ENCODE results near the gene ING5.

ING5 gene

GRCh38 chr2:241748468-241749256 lies 46.8 kb downstream of the ING5 start:
- H3K27ac ChIP-seq (ENCODE audit: low read depth, low read length) = no peak overlapping the region
- no peaks in the 10 kb centered on the region for H3K4me1 ChIP-seq (ENCODE audit: control insufficient read depth, low read depth, low read length)
- WGBS (ENCODE audit: extremely low coverage, insufficient coverage, low lambda C conversion rate) = no CpG with 5 or more reads among the region's 32 CpGs
- H3K4ac ChIP-seq (ENCODE audit: low read depth, low read length) = no peak overlapping the region
- H3K4me3 ChIP-seq (ENCODE audit: low read length) = no peak overlapping the region
- no peaks in the 10 kb centered on the region for H3K36me3 ChIP-seq (ENCODE audit: control insufficient read depth, insufficient read depth, low read length)
- DNase-seq = no peak
- no peak overlapping the region for H2BK5ac ChIP-seq (ENCODE audit: low read length)
- H3K79me2 ChIP-seq (ENCODE audit: control insufficient read depth, insufficient read depth, low read length) = no peaks in the 10 kb centered on the region
- no peaks in the 10 kb centered on the region for H3K79me1 ChIP-seq (ENCODE audit: low read length)
- H2BK120ac ChIP-seq (ENCODE audit: low read depth, low read length) = no peak overlapping the region
- no peak overlapping the region for H3K23ac ChIP-seq (ENCODE audit: low read length)
- H4K5ac ChIP-seq (ENCODE audit: low read length) = no peak overlapping the region
- H3K27me3 ChIP-seq (ENCODE audit: insufficient read depth, low read length, poor library complexity) = no peaks in the 10 kb centered on the region
- H3K56ac ChIP-seq (ENCODE audit: low read length) = no peak overlapping the region
- no peak overlapping the region for H3K4me2 ChIP-seq (ENCODE audit: low read length)
- H2AK5ac ChIP-seq (ENCODE audit: low read length) = no peak overlapping the region
- H3K18ac ChIP-seq (ENCODE audit: low read length) = no peak overlapping the region
- H3K9ac ChIP-seq (ENCODE audit: low read length) = no peak overlapping the region
- H2BK15ac ChIP-seq (replicated peaks; ENCODE audit: low read depth) = no peak overlapping the region
- H4K8ac ChIP-seq (ENCODE audit: low read depth, low read length) = no peak overlapping the region

- Histone ChIP-seq H4K8ac (ENCODE audit: low read depth, low read length) (no peak overlapping the region), H3K9ac (ENCODE audit: low read length) (no peak overlapping the region), H3K4me1 (ENCODE audit: control insufficient read depth, low read depth, low read length) (no peaks in the 10 kb centered on the region), H3K79me2 (ENCODE audit: control insufficient read depth, insufficient read depth, low read length) (no peaks in the 10 kb centered on the region), H2BK5ac (ENCODE audit: low read length) (no peak overlapping the region), H3K23ac (ENCODE audit: low read length) (no peak overlapping the region), H3K36me3 (ENCODE audit: control insufficient read depth, insufficient read depth, low read length) (no peaks in the 10 kb centered on the region), H3K4me3 (ENCODE audit: low read length) (no peak overlapping the region), H3K18ac (ENCODE audit: low read length) (no peak overlapping the region), H3K27me3 (ENCODE audit: insufficient read depth, low read length, poor library complexity) (no peaks in the 10 kb centered on the region), H4K5ac (ENCODE audit: low read length) (no peak overlapping the region), H3K56ac (ENCODE audit: low read length) (no peak overlapping the region), H3K4ac (ENCODE audit: low read depth, low read length) (no peak overlapping the region), H2BK15ac (replicated peaks; ENCODE audit: low read depth) (no peak overlapping the region), H3K27ac (ENCODE audit: low read depth, low read length) (no peak overlapping the region), H3K79me1 (ENCODE audit: low read length) (no peaks in the 10 kb centered on the region), H2AK5ac (ENCODE audit: low read length) (no peak overlapping the region), H3K4me2 (ENCODE audit: low read length) (no peak overlapping the region), H2BK120ac (ENCODE audit: low read depth, low read length) (no peak overlapping the region)
- no peak for DNase-seq
- WGBS (ENCODE audit: extremely low coverage, insufficient coverage, low lambda C conversion rate) = no CpG with 5 or more reads among the region's 22 CpGs
These were observed 48.4 kb downstream of the ING5 start for GRCh38 chr2:241750076-241750840.

GRCh38 chr2:241751152-241751551 lies 49.3 kb downstream of the ING5 start:
- Histone ChIP-seq H3K56ac (ENCODE audit: low read length) (no peak overlapping the region), H3K4ac (ENCODE audit: low read depth, low read length) (no peak overlapping the region), H3K18ac (ENCODE audit: low read length) (no peak overlapping the region), H3K27me3 (ENCODE audit: insufficient read depth, low read length, poor library complexity) (no peaks in the 10 kb centered on the region), H3K23ac (ENCODE audit: low read length) (no peak overlapping the region), H3K4me1 (ENCODE audit: control insufficient read depth, low read depth, low read length) (no peaks in the 10 kb centered on the region), H4K5ac (ENCODE audit: low read length) (no peak overlapping the region), H2BK5ac (ENCODE audit: low read length) (no peak overlapping the region), H2AK5ac (ENCODE audit: low read length) (no peak overlapping the region), H3K27ac (ENCODE audit: low read depth, low read length) (no peak overlapping the region), H2BK15ac (replicated peaks; ENCODE audit: low read depth) (no peak overlapping the region), H3K79me1 (ENCODE audit: low read length) (no peaks in the 10 kb centered on the region), H3K9ac (ENCODE audit: low read length) (no peak overlapping the region), H2BK120ac (ENCODE audit: low read depth, low read length) (no peak overlapping the region), H4K8ac (ENCODE audit: low read depth, low read length) (no peak overlapping the region), H3K4me3 (ENCODE audit: low read length) (no peak overlapping the region), H3K36me3 (ENCODE audit: control insufficient read depth, insufficient read depth, low read length) (no peaks in the 10 kb centered on the region), H3K79me2 (ENCODE audit: control insufficient read depth, insufficient read depth, low read length) (no peaks in the 10 kb centered on the region), H3K4me2 (ENCODE audit: low read length) (no peak overlapping the region)
- WGBS (ENCODE audit: extremely low coverage, insufficient coverage, low lambda C conversion rate) = no CpG with 5 or more reads among the region's 15 CpGs
- DNase-seq = no peak

GRCh38 chr2:241751776-241752175 lies 49.9 kb downstream of the ING5 start:
- Histone ChIP-seq H3K23ac (ENCODE audit: low read length) (no peak overlapping the region), H3K79me2 (ENCODE audit: control insufficient read depth, insufficient read depth, low read length) (no peaks in the 10 kb centered on the region), H3K18ac (ENCODE audit: low read length) (no peak overlapping the region), H3K27me3 (ENCODE audit: insufficient read depth, low read length, poor library complexity) (no peaks in the 10 kb centered on the region), H3K9ac (ENCODE audit: low read length) (no peak overlapping the region), H3K4me3 (ENCODE audit: low read length) (no peak overlapping the region), H4K5ac (ENCODE audit: low read length) (no peak overlapping the region), H3K27ac (ENCODE audit: low read depth, low read length) (no peak overlapping the region), H3K79me1 (ENCODE audit: low read length) (no peaks in the 10 kb centered on the region), H3K4me1 (ENCODE audit: control insufficient read depth, low read depth, low read length) (no peaks in the 10 kb centered on the region), H3K4ac (ENCODE audit: low read depth, low read length) (no peak overlapping the region), H2BK15ac (replicated peaks; ENCODE audit: low read depth) (no peak overlapping the region), H4K8ac (ENCODE audit: low read depth, low read length) (no peak overlapping the region), H3K36me3 (ENCODE audit: control insufficient read depth, insufficient read depth, low read length) (no peaks in the 10 kb centered on the region), H2AK5ac (ENCODE audit: low read length) (no peak overlapping the region), H2BK5ac (ENCODE audit: low read length) (no peak overlapping the region), H3K56ac (ENCODE audit: low read length) (no peak overlapping the region), H3K4me2 (ENCODE audit: low read length) (no peak overlapping the region), H2BK120ac (ENCODE audit: low read depth, low read length) (no peak overlapping the region)
- no peak for DNase-seq
- no CpG with 5 or more reads among the region's 18 CpGs for WGBS (ENCODE audit: extremely low coverage, insufficient coverage, low lambda C conversion rate)

GRCh38 chr2:241752253-241752652 lies 50.4 kb downstream of the ING5 start:
- Histone ChIP-seq H3K4me3 (ENCODE audit: low read length) (no peak overlapping the region), H3K18ac (ENCODE audit: low read length) (no peak overlapping the region), H3K9ac (ENCODE audit: low read length) (no peak overlapping the region), H2BK5ac (ENCODE audit: low read length) (no peak overlapping the region), H3K4me2 (ENCODE audit: low read length) (no peak overlapping the region), H3K23ac (ENCODE audit: low read length) (no peak overlapping the region), H3K79me2 (ENCODE audit: control insufficient read depth, insufficient read depth, low read length) (no peaks in the 10 kb centered on the region), H3K36me3 (ENCODE audit: control insufficient read depth, insufficient read depth, low read length) (no peaks in the 10 kb centered on the region), H3K4ac (ENCODE audit: low read depth, low read length) (no peak overlapping the region), H2BK120ac (ENCODE audit: low read depth, low read length) (no peak overlapping the region), H3K79me1 (ENCODE audit: low read length) (no peaks in the 10 kb centered on the region), H3K4me1 (ENCODE audit: control insufficient read depth, low read depth, low read length) (no peaks in the 10 kb centered on the region), H2BK15ac (replicated peaks; ENCODE audit: low read depth) (no peak overlapping the region), H3K56ac (ENCODE audit: low read length) (no peak overlapping the region), H4K8ac (ENCODE audit: low read depth, low read length) (no peak overlapping the region), H3K27me3 (ENCODE audit: insufficient read depth, low read length, poor library complexity) (no peaks in the 10 kb centered on the region), H2AK5ac (ENCODE audit: low read length) (no peak overlapping the region), H3K27ac (ENCODE audit: low read depth, low read length) (no peak overlapping the region), H4K5ac (ENCODE audit: low read length) (no peak overlapping the region)
- WGBS (ENCODE audit: extremely low coverage, insufficient coverage, low lambda C conversion rate) = no CpG with 5 or more reads among the region's 14 CpGs
- no peak for DNase-seq
